H9 (cell line): ENCODE data around the gene DCHS2. TPM values are rescaled to one million over a fixed set of nuclear protein-coding genes. Genes with fewer than 3 reads are reported as not detected.
A peak's percentile ranks its signal among the peaks of the same experiment; 100 is the strongest.

Experiments
- DNase-seq: peaks from one replicate; pipeline ENCODE4 v3.0.0-alpha.2; 2017
- H2AFZ ChIP-seq: one replicate; pipeline ENCODE4 v1.6.1; 2013; ENCODE audit warnings: mild to moderate bottlenecking, low read length, control low read depth, moderate library complexity
- H2AK5ac ChIP-seq: 2 replicates; pipeline ENCODE4 v1.6.1; 2013; ENCODE audit warnings: low read length, control low read depth, mixed read lengths; ENCODE audit not compliant: insufficient read length
- H2BK120ac ChIP-seq: one replicate; pipeline ENCODE4 v1.6.1; 2013; ENCODE audit warnings: low read depth, mild to moderate bottlenecking, low read length, control low read depth, inconsistent platforms; ENCODE audit not compliant: poor library complexity, severe bottlenecking
- H2BK12ac ChIP-seq: 2 replicates; pipeline ENCODE4 v1.6.1; 2013; ENCODE audit warnings: low read length, control low read depth, mixed read lengths, low read depth; ENCODE audit not compliant: insufficient read length
- H2BK15ac ChIP-seq: 2 replicates; pipeline ENCODE4 v1.6.1; 2013; ENCODE audit warnings: low read depth, low read length, control low read depth
- H2BK20ac ChIP-seq: one replicate; pipeline ENCODE4 v1.6.1; 2013; ENCODE audit warnings: low read depth, mild to moderate bottlenecking, low read length, control low read depth, inconsistent platforms; ENCODE audit not compliant: poor library complexity, severe bottlenecking
- H2BK5ac ChIP-seq: 2 replicates; pipeline ENCODE4 v1.6.1; 2013; ENCODE audit warnings: low read length, control low read depth, mixed read lengths; ENCODE audit not compliant: insufficient read length
- H3K14ac ChIP-seq: 2 replicates; pipeline ENCODE4 v1.6.1; 2013; ENCODE audit warnings: low read length, control low read depth; ENCODE audit not compliant: insufficient read depth
- H3K18ac ChIP-seq: 2 replicates; pipeline ENCODE4 v1.6.1; 2013; ENCODE audit warnings: low read depth, mild to moderate bottlenecking, mixed read lengths, low read length, control low read depth; ENCODE audit not compliant: insufficient read length
- H3K23ac ChIP-seq: 2 replicates; pipeline ENCODE4 v1.6.1; 2013; ENCODE audit warnings: low read length, control low read depth, mixed read lengths, low read depth; ENCODE audit not compliant: insufficient read length
- H3K23me2 ChIP-seq: 2 replicates; pipeline ENCODE4 v1.6.1; 2013; ENCODE audit warnings: low read depth, mild to moderate bottlenecking, mixed read lengths, low read length, control low read depth; ENCODE audit not compliant: insufficient read length, poor library complexity, severe bottlenecking
- H3K27ac ChIP-seq: 2 replicates; pipeline ENCODE4 v1.5.1; 2013; ENCODE audit warnings: low read length, control low read depth, mixed read lengths, low read depth; ENCODE audit not compliant: insufficient read length
- H3K27me3 ChIP-seq: 2 replicates; pipeline ENCODE4 v1.6.1; 2013; ENCODE audit warnings: low read length, control low read depth, inconsistent platforms; ENCODE audit not compliant: insufficient read depth
- H3K4ac ChIP-seq: 2 replicates; pipeline ENCODE4 v1.6.1; 2013; ENCODE audit warnings: low read depth, mild to moderate bottlenecking, control low read depth, inconsistent platforms, low read length, moderate library complexity
- H3K4me1 ChIP-seq: 2 replicates; pipeline ENCODE4 v1.6.1; 2013; ENCODE audit warnings: low read length, control low read depth, inconsistent platforms; ENCODE audit not compliant: insufficient read depth
- H3K4me2 ChIP-seq: 2 replicates; pipeline ENCODE4 v1.6.1; 2013; ENCODE audit warnings: low read length, control low read depth, mixed read lengths; ENCODE audit not compliant: insufficient read length, insufficient read depth
- H3K56ac ChIP-seq: 2 replicates; pipeline ENCODE4 v1.6.1; 2013; ENCODE audit warnings: low read depth, mild to moderate bottlenecking, mixed read lengths, low read length, control low read depth; ENCODE audit not compliant: insufficient read length
- H3K79me1 ChIP-seq: 2 replicates; pipeline ENCODE4 v1.6.1; 2013; ENCODE audit warnings: low read depth, mild to moderate bottlenecking, moderate library complexity, low read length, control low read depth, inconsistent platforms; ENCODE audit not compliant: insufficient read depth, poor library complexity, severe bottlenecking
- H3K79me2 ChIP-seq: 2 replicates; pipeline ENCODE4 v1.6.1; 2013; ENCODE audit warnings: low read length, control low read depth, inconsistent platforms; ENCODE audit not compliant: insufficient read depth
- H3K9ac ChIP-seq: 2 replicates; pipeline ENCODE4 v1.6.1; 2013; ENCODE audit warnings: low read length, control low read depth, mixed read lengths; ENCODE audit not compliant: insufficient read length; ENCODE audit errors: extremely low read depth
- H3K9me3 ChIP-seq: one replicate; pipeline ENCODE4 v1.6.1; 2013; ENCODE audit warnings: low read depth, low read length, inconsistent platforms; ENCODE audit not compliant: control insufficient read depth
- H3T11ph ChIP-seq: one replicate; pipeline ENCODE4 v1.6.1; 2013; ENCODE audit warnings: mild to moderate bottlenecking, low read length, control low read depth, inconsistent platforms
- H4K20me1 ChIP-seq: one replicate; pipeline ENCODE4 v1.6.1; 2013; ENCODE audit not compliant: control insufficient read depth, insufficient read length, insufficient read depth
- H4K5ac ChIP-seq: 2 replicates; pipeline ENCODE4 v1.6.1; 2013; ENCODE audit warnings: low read depth, mild to moderate bottlenecking, mixed read lengths, low read length, control low read depth; ENCODE audit not compliant: insufficient read length
- H4K8ac ChIP-seq: replicated peaks from 2 replicates; pipeline ENCODE4 v1.6.1; 2013; ENCODE audit warnings: low read length, control low read depth, mixed read lengths, low read depth; ENCODE audit not compliant: insufficient read length
- H4K91ac ChIP-seq: 2 replicates; pipeline ENCODE4 v1.6.1; 2013; ENCODE audit warnings: low read depth, mild to moderate bottlenecking, moderate library complexity, mixed read lengths, low read length, control low read depth; ENCODE audit not compliant: insufficient read length
- H3K27ac Mint-ChIP-seq, 3 experiments: 2 replicates in 2 of 3; 3 replicates in 1 of 3; pipeline ENCODE4 v1.8.0; 2020 to 2021; ENCODE audit warnings: mixed read lengths in 3 of 3, mild to moderate bottlenecking in 1 of 3, moderate library complexity in 1 of 3
- H3K27me3 Mint-ChIP-seq: 2 replicates; pipeline ENCODE4 v1.8.0; 2021; ENCODE audit warnings: low read depth, mild to moderate bottlenecking, moderate library complexity, mixed read lengths
- H3K36me3 Mint-ChIP-seq, 3 experiments: 2 replicates in 2 of 3; 3 replicates in 1 of 3; pipeline ENCODE4 v1.8.0; 2020 to 2021; ENCODE audit warnings: low read depth in 3 of 3, mixed read lengths in 3 of 3; ENCODE audit not compliant: insufficient read depth in 1 of 3
- H3K4me1 Mint-ChIP-seq, 2 experiments: 2 replicates each; pipeline ENCODE4 v1.8.0; 2020; ENCODE audit warnings: mixed read lengths in 2 of 2
- H3K4me3 Mint-ChIP-seq, 2 experiments: 2 replicates in 1 of 2; 3 replicates in 1 of 2; pipeline ENCODE4 v1.8.0; 2020 to 2021; ENCODE audit warnings: mild to moderate bottlenecking in 2 of 2, mixed read lengths in 2 of 2, moderate library complexity in 1 of 2
- H3K9me3 Mint-ChIP-seq, 2 experiments: 2 replicates in 1 of 2; 3 replicates in 1 of 2; pipeline ENCODE4 v1.8.0; 2020; ENCODE audit warnings: mild to moderate bottlenecking in 2 of 2, mixed read lengths in 2 of 2, moderate library complexity in 1 of 2
- WGBS: extraction: QIAGEN DNeasy Blood & Tissue Kit; methylation state at CpG from one replicate; pipeline ENCODE4 v1.1.7; 2013; ENCODE audit warnings: missing lambda C conversion rate, low lambda C conversion rate, mixed read lengths; ENCODE audit not compliant: insufficient read length; ENCODE audit errors: extremely low coverage; 5-methylcytosine and 5-hydroxymethylcytosine counted together
- total RNA-seq: library from RNA; stranded (reverse); gene quantifications from 2 replicates; pipeline ENCODE4 v1.2.1, GENCODE V29; 2021
- TF ChIP-seq, protein P1 (sequence below): fragments of 200-600 bp; sonication (generic); conservative IDR thresholded peaks from 3 replicates; pipeline ENCODE4 v1.8.0; 2021; ENCODE audit warnings: antibody characterized with exemption, mild to moderate bottlenecking

DCHS2 gene
- total RNA-seq, 1 experiment from 2014 or later, result 0.57 TPM

DNA sequence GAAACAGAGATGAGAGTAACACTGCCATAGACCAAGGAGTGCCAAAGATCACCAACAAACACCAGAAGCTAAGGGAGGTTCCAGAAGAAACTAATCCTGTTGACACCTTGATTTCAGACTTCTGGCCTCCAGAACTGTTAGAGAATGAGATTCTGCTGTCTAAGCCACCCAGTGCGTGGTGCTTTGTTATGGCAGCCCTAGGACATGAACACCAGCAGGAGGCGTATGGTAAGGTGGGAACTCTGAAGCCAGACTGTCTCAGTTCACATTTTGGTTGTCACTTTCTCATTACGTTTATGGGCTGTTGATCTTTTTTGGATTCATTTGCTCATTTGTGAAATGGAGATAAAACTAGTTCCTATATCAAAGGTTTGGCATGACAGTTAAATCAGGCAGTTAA is 142.9 kb downstream of the DCHS2 start:
- Histone ChIP-seq H2AFZ (no peak overlapping the region), H3K4me2 (no peak overlapping the region), H3K23ac (no peak overlapping the region), H4K20me1 (no peaks in the 10 kb centered on the region), H3K27ac (no peak overlapping the region), H3K4me1 (no peaks in the 10 kb centered on the region), H3K18ac (no peak overlapping the region), H4K91ac (no peak overlapping the region), H2BK20ac (no peak overlapping the region), H3K14ac (no peak overlapping the region), H3K79me1 (no peaks in the 10 kb centered on the region), H4K5ac (no peak overlapping the region), H3K56ac (no peak overlapping the region), H2BK120ac (peak overlapping the region; percentile 28), H4K8ac (no peak overlapping the region), H2BK12ac (no peak overlapping the region), H2AK5ac (no peak overlapping the region), H3K23me2 (no peaks in the 10 kb centered on the region), H3K79me2 (no peaks in the 10 kb centered on the region), H3K4ac (no peak overlapping the region), H3K27me3 (no peaks in the 10 kb centered on the region), H2BK15ac (no peak overlapping the region), H3K9me3 (no peaks in the 10 kb centered on the region), H3T11ph (no peak overlapping the region), H3K9ac (no peak overlapping the region), H2BK5ac (no peak overlapping the region)
- Mint-ChIP-seq H3K27me3 (no peaks in the 10 kb centered on the region), H3K36me3 (no peaks in the 10 kb centered on the region), H3K4me3 (no peak overlapping the region), H3K4me1 (peaks cover 3 to 4% of the 10 kb centered on the region in 2 experiments), H3K27ac (no peak overlapping the region), H3K9me3 (no peaks in the 10 kb centered on the region)
- WGBS, result no CpG with 5 or more reads among the region's 3 CpGs
- peak; percentile 32 for DNase-seq
- TF ChIP-seq, protein P1, sequence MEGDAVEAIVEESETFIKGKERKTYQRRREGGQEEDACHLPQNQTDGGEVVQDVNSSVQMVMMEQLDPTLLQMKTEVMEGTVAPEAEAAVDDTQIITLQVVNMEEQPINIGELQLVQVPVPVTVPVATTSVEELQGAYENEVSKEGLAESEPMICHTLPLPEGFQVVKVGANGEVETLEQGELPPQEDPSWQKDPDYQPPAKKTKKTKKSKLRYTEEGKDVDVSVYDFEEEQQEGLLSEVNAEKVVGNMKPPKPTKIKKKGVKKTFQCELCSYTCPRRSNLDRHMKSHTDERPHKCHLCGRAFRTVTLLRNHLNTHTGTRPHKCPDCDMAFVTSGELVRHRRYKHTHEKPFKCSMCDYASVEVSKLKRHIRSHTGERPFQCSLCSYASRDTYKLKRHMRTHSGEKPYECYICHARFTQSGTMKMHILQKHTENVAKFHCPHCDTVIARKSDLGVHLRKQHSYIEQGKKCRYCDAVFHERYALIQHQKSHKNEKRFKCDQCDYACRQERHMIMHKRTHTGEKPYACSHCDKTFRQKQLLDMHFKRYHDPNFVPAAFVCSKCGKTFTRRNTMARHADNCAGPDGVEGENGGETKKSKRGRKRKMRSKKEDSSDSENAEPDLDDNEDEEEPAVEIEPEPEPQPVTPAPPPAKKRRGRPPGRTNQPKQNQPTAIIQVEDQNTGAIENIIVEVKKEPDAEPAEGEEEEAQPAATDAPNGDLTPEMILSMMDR, result peak; percentile 47; the same call in 2 of the 3 replicates
